Uterus (tissue), 4 donors: ENCODE data around the gene NCAPD2. TPM values are rescaled to one million over a fixed set of nuclear protein-coding genes. Genes with fewer than 3 reads are reported as not detected.
"Not testable (repeated sequence)": the region's sequence is repeated elsewhere in the genome, so short reads cannot be mapped to it uniquely, and the experiment has no call there.

Experiments used
- DNase-seq, 2 donors: peaks; one replicate each; pipeline ENCODE4 v3.0.0-alpha.2; 2019 to 2020
- H3K27ac ChIP-seq, 2 donors: fragments of 200-600 bp; sonication (generic); 1 replicate in 1 of 2; 2 replicates in 1 of 2; pipeline ENCODE4 v1.5.1; 2016 to 2018
- H3K27me3 ChIP-seq, 2 donors: fragments of 200-600 bp; sonication (generic); one replicate each; pipeline ENCODE4 v1.5.1; 2018 to 2019; ENCODE audit warnings: control low read depth in 1 of 2
- H3K36me3 ChIP-seq, 2 donors: fragments of 200-600 bp; sonication (generic); one replicate each; pipeline ENCODE4 v1.5.1; 2019; ENCODE audit warnings: control low read depth in 1 of 2
- H3K4me1 ChIP-seq, 2 donors: fragments of 200-600 bp; sonication (generic); one replicate each; pipeline ENCODE4 v1.5.1; 2018 to 2019; ENCODE audit warnings: control low read depth in 1 of 2
- H3K4me3 ChIP-seq, 2 donors: fragments of 200-600 bp; sonication (generic); 1 replicate in 1 of 2; 2 replicates in 1 of 2; pipeline ENCODE4 v1.5.1; 2018 to 2019; ENCODE audit warnings: mild to moderate bottlenecking in 1 of 2
- H3K9me3 ChIP-seq, 2 donors: fragments of 200-600 bp; sonication (generic); one replicate each; pipeline ENCODE4 v1.5.1; 2019; ENCODE audit warnings: control low read depth in 1 of 2
- POLR2A ChIP-seq, 2 donors: fragments of 450-650 bp; IDR thresholded peaks; one replicate each; pipeline ENCODE4 v1.6.1; 2016; ENCODE audit warnings: antibody characterized with exemption in 2 of 2, mild to moderate bottlenecking in 1 of 2, moderate library complexity in 1 of 2
- intact Hi-C: fragments of 100-400 bp; cut with DNase I; formaldehyde crosslinking; loops from one replicate; pipeline ENCODE4 v1.15.1; 2023; ENCODE audit warnings: low total_unique reads
- total RNA-seq, 4 donors: library from RNA; depleted of rRNA in 3 of 4; stranded (reverse); fragments of >200 nt in 3 of 4; gene quantifications; one replicate each; pipeline versions ENCODE4 v1.1.0 to v1.2.4, GENCODE V29; 2014 to 2023
- TF ChIP-seq, protein P1 (sequence below), 4 experiments: fragments of 200-600 bp in 2 of 4; fragments of 450-650 bp in 2 of 4; sonication (generic) in 2 of 4; IDR thresholded peaks; one replicate each; pipeline ENCODE4 v1.5.1; 2016 to 2019; ENCODE audit warnings: antibody characterized with exemption in 4 of 4, mild to moderate bottlenecking in 2 of 4, moderate library complexity in 1 of 4
- donor health status: DM: yes; HTN: yes; CAD: no.

Gene NCAPD2
- total RNA-seq, 4 donors from 2014 or later = 2.8 to 145 (median 19.3) TPM

DNA sequence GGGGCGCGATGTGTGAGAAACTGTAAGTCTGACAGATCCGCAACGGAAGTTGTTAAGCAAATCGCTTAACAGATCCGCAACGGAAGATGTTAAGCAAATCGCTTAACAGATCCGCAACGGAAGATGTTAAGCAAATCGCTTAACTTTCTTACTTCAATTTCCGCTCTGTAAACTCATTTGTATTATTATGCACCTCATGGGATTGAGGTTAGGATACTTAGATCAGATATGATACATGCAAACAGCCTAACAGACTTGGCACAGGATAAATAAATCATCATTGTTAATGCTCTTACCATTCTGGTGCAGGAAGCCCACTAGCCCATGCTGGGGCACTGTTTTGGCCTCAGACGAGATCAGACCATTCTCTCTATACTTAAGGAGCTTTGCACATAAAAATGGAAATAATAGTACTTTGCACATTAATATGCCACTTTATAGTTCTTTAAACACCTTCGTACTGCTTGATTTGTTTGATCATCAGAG, 399 bp downstream of the NCAPD2 start:
- Histone ChIP-seq H3K27ac (peak overlapping the region; percentile 94 to 95), H3K9me3 (no peaks in the 10 kb centered on the region), H3K4me3 (peak overlapping the region; percentile 68 to 70), H3K4me1 (peaks cover 5 to 14% of the 10 kb centered on the region in 2 donors), H3K36me3 (no peaks in the 10 kb centered on the region), H3K27me3 (no peaks in the 10 kb centered on the region)
- intact Hi-C loops = no loop called here
- TF ChIP-seq, protein P1, sequence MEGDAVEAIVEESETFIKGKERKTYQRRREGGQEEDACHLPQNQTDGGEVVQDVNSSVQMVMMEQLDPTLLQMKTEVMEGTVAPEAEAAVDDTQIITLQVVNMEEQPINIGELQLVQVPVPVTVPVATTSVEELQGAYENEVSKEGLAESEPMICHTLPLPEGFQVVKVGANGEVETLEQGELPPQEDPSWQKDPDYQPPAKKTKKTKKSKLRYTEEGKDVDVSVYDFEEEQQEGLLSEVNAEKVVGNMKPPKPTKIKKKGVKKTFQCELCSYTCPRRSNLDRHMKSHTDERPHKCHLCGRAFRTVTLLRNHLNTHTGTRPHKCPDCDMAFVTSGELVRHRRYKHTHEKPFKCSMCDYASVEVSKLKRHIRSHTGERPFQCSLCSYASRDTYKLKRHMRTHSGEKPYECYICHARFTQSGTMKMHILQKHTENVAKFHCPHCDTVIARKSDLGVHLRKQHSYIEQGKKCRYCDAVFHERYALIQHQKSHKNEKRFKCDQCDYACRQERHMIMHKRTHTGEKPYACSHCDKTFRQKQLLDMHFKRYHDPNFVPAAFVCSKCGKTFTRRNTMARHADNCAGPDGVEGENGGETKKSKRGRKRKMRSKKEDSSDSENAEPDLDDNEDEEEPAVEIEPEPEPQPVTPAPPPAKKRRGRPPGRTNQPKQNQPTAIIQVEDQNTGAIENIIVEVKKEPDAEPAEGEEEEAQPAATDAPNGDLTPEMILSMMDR (IDR thresholded peaks at IDR 0.05) = no peak
- TF ChIP-seq POLR2A (IDR thresholded peaks at IDR 0.05) = no peak
- DNase-seq = no peak

DNA sequence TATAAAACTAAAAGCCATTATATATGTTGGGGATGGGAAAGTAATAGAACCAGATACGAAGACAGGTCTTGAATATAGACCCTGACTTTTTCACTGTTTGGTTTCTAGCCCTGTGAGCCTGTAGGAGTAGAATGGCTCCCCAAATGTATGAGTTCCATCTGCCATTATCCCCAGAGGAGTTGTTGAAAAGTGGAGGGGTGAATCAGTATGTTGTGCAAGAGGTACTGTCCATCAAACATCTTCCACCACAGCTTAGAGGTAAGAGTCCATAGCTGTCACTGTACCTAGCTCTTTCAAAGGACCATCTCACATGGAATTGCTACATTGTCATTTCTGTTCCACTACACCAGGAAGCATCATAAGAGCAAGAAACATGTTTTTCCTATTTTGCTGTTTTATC, 1.1 kb downstream of the NCAPD2 start:
- Histone ChIP-seq H3K27ac (no peak overlapping the region), H3K9me3 (no peaks in the 10 kb centered on the region), H3K27me3 (no peaks in the 10 kb centered on the region), H3K4me3 (no peak overlapping the region), H3K36me3 (no peaks in the 10 kb centered on the region), H3K4me1 (peaks cover 5 to 14% of the 10 kb centered on the region in 2 donors)
- DNase-seq = no peak
- intact Hi-C loops = no loop called here
- TF ChIP-seq, protein P1 (IDR thresholded peaks at IDR 0.05) = no peak
- no peak for TF ChIP-seq POLR2A (IDR thresholded peaks at IDR 0.05)

DNA sequence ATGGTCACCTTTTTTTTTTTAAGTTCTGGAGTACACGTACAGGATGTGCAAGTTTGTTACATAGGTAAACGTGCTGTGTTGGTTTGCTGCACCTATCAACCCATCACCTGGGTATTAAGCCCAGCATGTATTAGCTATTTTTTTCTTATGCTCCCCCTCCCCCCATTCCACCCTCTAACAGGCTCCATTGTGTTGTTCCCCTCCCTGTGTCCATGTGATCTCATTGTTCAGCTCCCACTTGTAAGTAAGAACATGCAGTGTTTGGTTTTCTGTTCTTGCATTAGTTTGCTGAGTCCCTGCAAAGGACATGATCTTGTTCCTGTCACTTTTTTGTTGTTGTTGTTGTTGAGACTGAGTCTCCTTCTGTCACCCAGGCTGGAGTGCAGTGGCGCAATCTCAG, 3.4 kb downstream of the NCAPD2 start:
- DNase-seq, H3K27me3 ChIP-seq, H3K9me3 ChIP-seq, H3K4me3 ChIP-seq, intact Hi-C loops, H3K27ac ChIP-seq, H3K36me3 ChIP-seq: not testable (repeated sequence)
- H3K4me1 ChIP-seq = peaks cover 5 to 14% of the 10 kb centered on the region in 2 donors

DNA sequence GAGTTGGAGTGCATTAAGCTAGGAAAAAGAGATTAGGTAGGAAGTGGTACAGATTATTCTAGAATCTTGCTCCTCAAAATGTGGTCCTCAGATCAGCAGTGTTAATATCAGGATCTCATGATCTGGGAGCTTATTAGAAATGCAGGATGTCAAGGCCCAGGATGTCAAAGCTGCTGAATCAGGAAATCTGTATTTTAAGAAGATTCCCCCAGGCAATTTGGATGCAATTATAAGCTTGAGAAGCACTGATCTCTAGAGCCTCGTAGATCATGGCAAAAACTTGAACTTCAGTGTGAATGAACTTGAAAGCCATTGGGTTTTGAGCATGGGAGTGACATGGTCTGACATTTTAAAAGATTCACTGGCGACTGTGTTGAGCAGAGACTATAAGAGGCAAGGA, 6.6 kb downstream of the NCAPD2 start:
- H3K27ac ChIP-seq = no peak overlapping the region
- TF ChIP-seq POLR2A (IDR thresholded peaks at IDR 0.05) = no peak
- TF ChIP-seq, protein P1 (IDR thresholded peaks at IDR 0.05) = no peak
- no peaks in the 10 kb centered on the region for H3K27me3 ChIP-seq
- H3K4me3 ChIP-seq = no peak overlapping the region
- intact Hi-C loops = no loop called here
- H3K36me3 ChIP-seq = no peaks in the 10 kb centered on the region
- DNase-seq = no peak
- no peaks in the 10 kb centered on the region for H3K9me3 ChIP-seq
- H3K4me1 ChIP-seq = peaks cover 0 to 1% of the 10 kb centered on the region in 2 donors

DNA sequence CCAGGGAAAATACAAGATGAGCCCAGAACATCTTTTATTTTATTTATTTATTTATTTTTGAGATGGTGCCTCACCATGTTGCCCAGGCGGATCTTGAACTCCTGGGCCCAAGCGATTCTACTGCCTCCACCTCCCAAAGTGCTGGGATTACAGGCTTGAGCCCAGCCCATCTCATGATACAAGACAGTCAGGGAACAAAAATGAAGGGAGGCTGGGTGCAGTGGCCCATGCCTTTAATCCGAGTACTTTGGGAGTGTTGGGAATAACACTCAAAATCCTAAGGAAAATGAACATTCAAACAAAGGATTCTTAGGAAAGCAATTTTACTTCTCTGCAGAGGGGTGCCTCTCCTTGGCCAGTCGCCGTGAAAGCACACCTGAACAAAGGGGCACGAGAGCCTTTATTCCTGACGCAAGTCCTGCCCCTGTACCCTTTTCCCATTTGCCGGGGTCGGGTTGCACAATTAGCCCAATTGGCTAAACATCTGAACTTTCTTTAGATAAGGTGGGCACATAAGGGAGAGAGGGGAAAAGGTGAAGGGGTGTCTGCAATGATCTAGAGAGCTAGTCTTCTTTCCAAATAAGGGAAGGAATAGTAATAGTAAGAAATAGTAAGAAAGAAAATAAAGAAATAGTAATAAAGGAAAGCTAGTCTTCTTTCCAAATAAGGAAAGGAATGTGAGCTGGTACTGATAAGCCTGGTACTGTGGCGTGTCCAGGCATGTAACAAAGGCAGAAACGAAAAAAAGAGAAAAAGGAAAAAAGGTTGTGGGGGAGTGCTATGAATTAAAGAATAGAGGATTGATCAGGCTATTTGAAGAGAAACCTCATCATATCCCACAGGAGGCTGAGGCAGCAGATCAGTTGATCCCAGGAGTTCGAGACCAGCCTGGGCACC, 13.4 kb downstream of the NCAPD2 start:
- no peak for DNase-seq
- Histone ChIP-seq H3K27ac (peak overlapping the region; percentile 32 to 60), H3K4me3 (no peak overlapping the region), H3K9me3 (no peaks in the 10 kb centered on the region), H3K4me1 (no peaks in the 10 kb centered on the region), H3K27me3 (no peaks in the 10 kb centered on the region), H3K36me3 (no peaks in the 10 kb centered on the region)
- intact Hi-C loops = no loop called here
- no peak for TF ChIP-seq POLR2A (IDR thresholded peaks at IDR 0.05)
- TF ChIP-seq, protein P1 (IDR thresholded peaks at IDR 0.05) = no peak
